ENCODE results near the gene PLEKHM3. TPM values are rescaled to one million over a fixed set of nuclear protein-coding genes. Genes with fewer than 3 reads are reported as not detected.
"Not testable (repeated sequence)": the region's sequence is repeated elsewhere in the genome, so short reads cannot be mapped to it uniquely, and the experiment has no call there.

Gene PLEKHM3
- polyA plus RNA-seq, 12 donors = 6.5 to 11.7 (median 8.1) TPM; not detected in 1

GRCh38 chr2:207951734-207952470 lies 73.4 kb downstream of the PLEKHM3 start:
- no peak for DNase-seq

GRCh38 chr2:207950761-207951114 lies 74.6 kb downstream of the PLEKHM3 start:
- no peak for DNase-seq

- DNase-seq = no peak
These were observed 75.1 kb downstream of the PLEKHM3 start for GRCh38 chr2:207950063-207950760.

GRCh38 chr2:207949245-207949644 lies 76.1 kb downstream of the PLEKHM3 start:
- not testable (repeated sequence) for DNase-seq

GRCh38 chr2:207944979-207945600 lies 80.2 kb downstream of the PLEKHM3 start:
- no peak for DNase-seq

GRCh38 chr2:207944334-207944733 lies 81.0 kb downstream of the PLEKHM3 start:
- DNase-seq = no peak

GRCh38 chr2:207939342-207940108 lies 85.8 kb downstream of the PLEKHM3 start:
- DNase-seq = no peak

GRCh38 chr2:207938886-207939285 lies 86.4 kb downstream of the PLEKHM3 start:
- no peak for DNase-seq

GRCh38 chr2:207938415-207938814 lies 86.9 kb downstream of the PLEKHM3 start:
- DNase-seq = no peak

- no peak for DNase-seq
These were observed 87.5 kb downstream of the PLEKHM3 start for GRCh38 chr2:207937823-207938222.

GRCh38 chr2:207937253-207937652 lies 88.1 kb downstream of the PLEKHM3 start:
- DNase-seq = no peak

- no peak for DNase-seq
These were observed 88.9 kb downstream of the PLEKHM3 start for GRCh38 chr2:207936380-207936779.

- DNase-seq = no peak
These were observed 89.3 kb downstream of the PLEKHM3 start for GRCh38 chr2:207935991-207936370.

- DNase-seq = no peak
These were observed 90.0 kb downstream of the PLEKHM3 start for GRCh38 chr2:207935121-207935990.

- DNase-seq = no peak
These were observed 90.6 kb downstream of the PLEKHM3 start for GRCh38 chr2:207934720-207935119.

GRCh38 chr2:207933396-207934065 lies 91.8 kb downstream of the PLEKHM3 start:
- peak; percentile 43 for DNase-seq

GRCh38 chr2:207932106-207932505 lies 93.2 kb downstream of the PLEKHM3 start:
- no peak for DNase-seq

- DNase-seq = no peak
These were observed 94.6 kb downstream of the PLEKHM3 start for GRCh38 chr2:207930747-207931146.

- no peak for DNase-seq
These were observed 95.4 kb downstream of the PLEKHM3 start for GRCh38 chr2:207929923-207930322.

- DNase-seq = no peak
These were observed 97.2 kb downstream of the PLEKHM3 start for GRCh38 chr2:207928079-207928478.

- DNase-seq = no peak
These were observed 98.4 kb downstream of the PLEKHM3 start for GRCh38 chr2:207926989-207927300.

Data from muscle of arm (tissue), 12 donors.